GM12865 (cell line): ENCODE results near the gene GSK3A.

Experiments
- DNase-seq: peaks from one replicate; pipeline ENCODE4 v3.0.0; 2010; ENCODE audit warnings: low read depth
- H3K4me3 ChIP-seq: 2 replicates; pipeline ENCODE4 v1.5.1; 2011; ENCODE audit warnings: mild to moderate bottlenecking, low read depth, low read length, control low read depth
- CTCF ChIP-seq: IDR thresholded peaks from 2 replicates; pipeline ENCODE4 v1.5.1; 2011; ENCODE audit warnings: low read length, control low read depth, low read depth, inconsistent platforms; ENCODE audit not compliant: insufficient read depth; ENCODE audit errors: missing control alignments

Gene GSK3A

GRCh38 chr19:42288387-42288786 lies 46.0 kb upstream of the GSK3A start:
- TF ChIP-seq CTCF = no peak
- H3K4me3 ChIP-seq = no peak overlapping the region
- DNase-seq = no peak

GRCh38 chr19:42287827-42288107 lies 45.4 kb upstream of the GSK3A start:
- H3K4me3 ChIP-seq = no peak overlapping the region
- no peak for DNase-seq
- no peak for TF ChIP-seq CTCF

GRCh38 chr19:42287017-42287826 lies 44.8 kb upstream of the GSK3A start:
- no peak for TF ChIP-seq CTCF
- H3K4me3 ChIP-seq = no peak overlapping the region
- no peak for DNase-seq

- no peak for DNase-seq
- no peak for TF ChIP-seq CTCF
- H3K4me3 ChIP-seq = peak overlapping the region; percentile 91; the same call in 1 of the 2 replicates
Observed at GRCh38 chr19:42286349-42287016, 44.1 kb upstream of the GSK3A start.

- no peak for DNase-seq
- H3K4me3 ChIP-seq = peak overlapping the region; percentile 91
- TF ChIP-seq CTCF = no peak
Observed at GRCh38 chr19:42285988-42286348, 43.6 kb upstream of the GSK3A start.

DNA sequence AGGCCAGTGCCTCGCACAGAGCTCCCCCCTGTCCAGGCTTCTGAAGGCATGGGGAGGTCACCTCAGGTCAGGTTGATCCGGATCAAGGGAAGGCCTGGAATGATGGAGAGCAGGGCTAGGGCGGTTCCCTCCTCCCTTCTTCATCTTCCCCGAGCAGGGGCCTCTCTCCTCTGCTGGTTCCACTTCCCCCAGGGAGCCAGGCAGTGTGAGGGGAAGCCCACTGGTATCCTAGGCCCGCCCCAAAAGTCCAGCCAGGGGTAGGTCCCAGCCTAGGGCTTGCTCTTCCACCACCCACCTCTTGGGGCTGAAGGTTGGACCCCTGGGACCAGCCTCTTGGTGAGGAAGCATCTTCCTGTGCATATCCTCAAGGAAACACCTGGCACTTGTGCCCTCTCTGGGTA lies 43.1 kb upstream of the GSK3A start:
- peak overlapping the region; percentile 91 for H3K4me3 ChIP-seq
- DNase-seq = peak; percentile 38
- no peak for TF ChIP-seq CTCF
